IMR-90 (cell line): ENCODE data around the gene PCBP4. TPM values are rescaled to one million over a fixed set of nuclear protein-coding genes. Genes with fewer than 3 reads are reported as not detected.

Experiments
- ATAC-seq: fragments of 200-7000 bp; cut with Tn5 transposase; 2 replicates; pipeline ENCODE4 v1.9.1; 2020; ENCODE audit warnings: low read depth, mild to moderate bottlenecking, moderate library complexity
- BruUV-seq: library from RNA; stranded (reverse); fragments of 400-500 nt; replicated peaks from 2 replicates; lab custom pipeline; 2021; lab: Mats Ljungman, UMichigan
- CTCF ChIA-PET: fragments of 300-600 bp; formaldehyde crosslinking; extraction: SDS; loops from one replicate; lab custom pipeline; 2021; ENCODE audit warnings: antibody characterized with exemption; lab: Yijun Ruan, JAX
- POLR2A ChIA-PET: fragments of 300-600 bp; sonication (Branson Sonifier 250); formaldehyde crosslinking; loops from one replicate; lab custom pipeline; 2022; ENCODE audit warnings: antibody characterized with exemption; ENCODE audit not compliant: unreplicated experiment; lab: Charles Lee
- DNase-seq: peaks from one replicate; pipeline ENCODE4 v3.0.0; 2013
- H2AFZ ChIP-seq: replicated peaks from 2 replicates; pipeline ENCODE3; 2013; ENCODE audit warnings: low read length, mild to moderate bottlenecking; ENCODE audit not compliant: poor library complexity
- H2AK5ac ChIP-seq: 2 replicates; pipeline ENCODE4 v1.6.1; 2013; ENCODE audit warnings: low read depth, low read length, inconsistent platforms
- H2AK9ac ChIP-seq: replicated peaks from 2 replicates; pipeline ENCODE3; 2013; ENCODE audit warnings: mild to moderate bottlenecking, low read depth, low read length, moderate library complexity; ENCODE audit not compliant: poor library complexity
- H2BK120ac ChIP-seq: 2 replicates; pipeline ENCODE4 v1.6.1; 2013; ENCODE audit warnings: low read depth, low read length, inconsistent platforms
- H2BK15ac ChIP-seq: 3 replicates; pipeline ENCODE4 v1.6.1; 2013; ENCODE audit warnings: low read depth, low read length, inconsistent platforms
- H2BK20ac ChIP-seq: 2 replicates; pipeline ENCODE4 v1.6.1; 2013; ENCODE audit warnings: low read depth, mild to moderate bottlenecking, inconsistent platforms, low read length, moderate library complexity
- H2BK5ac ChIP-seq: 2 replicates; pipeline ENCODE4 v1.6.1; 2013; ENCODE audit warnings: mild to moderate bottlenecking, low read depth, low read length, inconsistent platforms; ENCODE audit not compliant: poor library complexity, severe bottlenecking
- H3K14ac ChIP-seq: replicated peaks from 2 replicates; pipeline ENCODE4 v1.6.1; 2013; ENCODE audit warnings: low read depth, low read length, inconsistent platforms
- H3K18ac ChIP-seq: 2 replicates; pipeline ENCODE4 v1.6.1; 2013; ENCODE audit warnings: low read depth, low read length, control low read depth
- H3K23ac ChIP-seq: 2 replicates; pipeline ENCODE4 v1.6.1; 2013; ENCODE audit warnings: low read depth, low read length, inconsistent platforms
- H3K27ac ChIP-seq: 2 replicates; pipeline ENCODE4 v1.5.1; 2013; ENCODE audit warnings: mild to moderate bottlenecking, control low read depth, low read length; ENCODE audit not compliant: insufficient read depth
- H3K27me3 ChIP-seq: 2 replicates; pipeline ENCODE4 v1.6.1; 2013; ENCODE audit warnings: low read length; ENCODE audit not compliant: control insufficient read depth, insufficient read depth
- H3K36me3 ChIP-seq: 2 replicates; pipeline ENCODE4 v1.6.1; 2013; ENCODE audit warnings: low read length, mixed read lengths; ENCODE audit not compliant: control insufficient read depth, insufficient read depth
- H3K4ac ChIP-seq: 2 replicates; pipeline ENCODE4 v1.6.1; 2013; ENCODE audit warnings: low read depth, low read length, inconsistent platforms
- H3K4me1 ChIP-seq: 2 replicates; pipeline ENCODE4 v1.6.1; 2013; ENCODE audit warnings: low read length, mixed read lengths; ENCODE audit not compliant: control insufficient read depth, insufficient read depth
- H3K4me2 ChIP-seq: 2 replicates; pipeline ENCODE4 v1.6.1; 2013; ENCODE audit warnings: low read depth, mild to moderate bottlenecking, control low read depth, low read length, moderate library complexity
- H3K4me3 ChIP-seq: 2 replicates; pipeline ENCODE4 v1.5.1; 2013; ENCODE audit warnings: low read depth, mild to moderate bottlenecking, control low read depth, low read length, moderate library complexity; ENCODE audit not compliant: insufficient read depth
- H3K56ac ChIP-seq: 2 replicates; pipeline ENCODE4 v1.6.1; 2013; ENCODE audit warnings: low read length, inconsistent platforms; ENCODE audit not compliant: insufficient read depth; ENCODE audit errors: extremely low read depth
- H3K79me1 ChIP-seq, 2 experiments: 2 replicates each; pipeline ENCODE4 v1.6.1; 2013; ENCODE audit warnings: low read length in 2 of 2, inconsistent platforms in 1 of 2, low read depth in 1 of 2
- H3K9ac ChIP-seq: 2 replicates; pipeline ENCODE4 v1.6.1; 2013; ENCODE audit warnings: low read depth, low read length, control low read depth
- H3K9me1 ChIP-seq: 2 replicates; pipeline ENCODE4 v1.6.1; 2013; ENCODE audit warnings: low read length, inconsistent platforms; ENCODE audit not compliant: insufficient read depth
- H3K9me3 ChIP-seq: 2 replicates; pipeline ENCODE4 v1.6.1; 2013; ENCODE audit warnings: low read length; ENCODE audit not compliant: control insufficient read depth, insufficient read depth
- H4K20me1 ChIP-seq: 2 replicates; pipeline ENCODE4 v1.6.1; 2013; ENCODE audit warnings: low read length, inconsistent platforms; ENCODE audit not compliant: insufficient read depth
- H4K5ac ChIP-seq: 2 replicates; pipeline ENCODE4 v1.6.1; 2013; ENCODE audit warnings: mild to moderate bottlenecking, low read depth, low read length, control low read depth
- H4K8ac ChIP-seq, 2 experiments: 2 replicates each; pipeline ENCODE4 v1.6.1; 2013; ENCODE audit warnings: low read depth in 2 of 2, low read length in 2 of 2, control low read depth in 1 of 2, inconsistent platforms in 1 of 2
- H4K91ac ChIP-seq: 2 replicates; pipeline ENCODE4 v1.6.1; 2013; ENCODE audit warnings: low read depth, low read length, inconsistent platforms; ENCODE audit not compliant: insufficient read depth
- MXI1 ChIP-seq: IDR thresholded peaks from 2 replicates; pipeline ENCODE4 v1.6.1; 2012; ENCODE audit warnings: low read depth, mild to moderate bottlenecking, low read length, moderate library complexity, borderline replicate concordance
- RAD21 ChIP-seq: IDR thresholded peaks from 2 replicates; pipeline ENCODE4 v1.6.1; 2012; ENCODE audit warnings: low read length, improper control_type of control experiment
- RCOR1 ChIP-seq: IDR thresholded peaks from 2 replicates; pipeline ENCODE4 v1.6.1; 2012; ENCODE audit warnings: mild to moderate bottlenecking, low read length, improper control_type of control experiment; ENCODE audit not compliant: insufficient replicate concordance
- RFX5 ChIP-seq: IDR thresholded peaks from 2 replicates; pipeline ENCODE4 v1.8.0; 2012; ENCODE audit warnings: low read depth, mild to moderate bottlenecking, low read length, moderate library complexity
- SMC3 ChIP-seq: fragments of 150-350 bp; IDR thresholded peaks from 2 replicates; pipeline ENCODE4 v1.6.1; 2016; ENCODE audit warnings: low read depth, mild to moderate bottlenecking, antibody characterized with exemption, low read length, moderate library complexity
- WGBS, 2 experiments: methylation state at CpG; one replicate each; pipeline versions ENCODE4 v1.1.5 to v1.1.7; 2013; ENCODE audit warnings: missing lambda C conversion rate in 2 of 2; ENCODE audit not compliant: insufficient read length in 1 of 2; ENCODE audit errors: extremely low coverage in 2 of 2; 5-methylcytosine and 5-hydroxymethylcytosine counted together
- dilution Hi-C: fragments of 300-500 bp; cut with HindIII; formaldehyde crosslinking; loops from one replicate; pipeline ENCODE4 v1.14.3; 2018; ENCODE audit warnings: low sequenced_read_pairs; ENCODE audit not compliant: unreplicated experiment
- in situ Hi-C: fragments of 300-500 bp; cut with MboI; formaldehyde crosslinking; loops from 3 replicates; pipeline ENCODE4 v1.14.3; 2019; ENCODE audit warnings: low sequenced_read_pairs, inconsistent platforms, mixed read lengths
- intact Hi-C: fragments of 100-400 bp; cut with micrococcal nuclease; formaldehyde crosslinking; loops from 2 replicates; pipeline ENCODE4 v1.10.0; 2022
- polyA plus RNA-seq, 3 experiments: library from polyadenylated mRNA; depleted of rRNA; stranded (reverse); fragments of >200 nt; gene quantifications; 2 replicates each; pipeline ENCODE4 v1.2.3, GENCODE V29; 2012; ENCODE audit warnings: low replicate concordance in 1 of 3
- total RNA-seq: library from RNA; depleted of rRNA; stranded (reverse); fragments of >200 nt; gene quantifications from 2 replicates; pipeline ENCODE4 v1.2.3, GENCODE V29; 2012
- TF ChIP-seq, protein P1 (sequence below): fragments of 150-350 bp; IDR thresholded peaks from 2 replicates; pipeline ENCODE4 v1.6.1; 2016; ENCODE audit warnings: low read depth, mild to moderate bottlenecking, low read length, moderate library complexity, borderline replicate concordance
- TF ChIP-seq, protein P2 (sequence below): fragments of 150-350 bp; IDR thresholded peaks from 2 replicates; pipeline ENCODE4 v1.6.1; 2017; ENCODE audit warnings: mild to moderate bottlenecking, antibody characterized with exemption, low read length, low read depth

PCBP4 gene
- total and polyA plus RNA-seq, 2 of the 4 experiments (the other 2 are of a cell fraction), result 70.8 to 110 TPM

DNA sequence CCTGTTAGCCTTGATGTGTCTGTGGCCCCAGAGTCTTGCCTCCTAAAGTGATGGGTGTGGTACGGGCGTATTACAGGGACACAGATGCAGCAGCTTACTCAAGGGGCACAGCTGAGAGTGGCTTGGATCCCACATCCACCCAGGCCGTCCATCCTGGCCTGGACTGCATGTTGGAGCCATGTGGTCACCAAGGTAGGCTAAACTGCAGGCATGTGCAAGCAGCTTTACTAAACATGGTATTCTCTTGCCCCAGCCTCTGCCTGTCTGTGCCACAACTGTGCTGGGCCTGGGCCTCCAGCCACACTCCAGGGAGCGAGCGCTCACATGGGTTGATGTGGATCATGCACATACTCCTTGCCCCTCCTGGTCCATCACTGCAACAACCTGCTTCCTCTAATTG is 18.1 kb downstream of the PCBP4 start:
- Histone ChIP-seq H4K5ac (no peak overlapping the region), H2BK15ac (no peak overlapping the region), H2AK5ac (no peak overlapping the region), H3K4me1 (peaks cover 9% of the 10 kb centered on the region), H3K4me2 (no peak overlapping the region), H3K36me3 (peaks cover 2% of the 10 kb centered on the region; the same call in 1 of the 2 replicates), H2BK120ac (no peak overlapping the region), H3K9me3 (no peaks in the 10 kb centered on the region), H3K4me3 (no peak overlapping the region), H2AFZ (no peak overlapping the region), H2BK5ac (no peak overlapping the region), H3K14ac (no peak overlapping the region), H3K18ac (no peak overlapping the region), H3K27me3 (no peaks in the 10 kb centered on the region), H3K4ac (no peak overlapping the region), H3K56ac (no peak overlapping the region), H3K27ac (no peak overlapping the region), H2AK9ac (no peak overlapping the region), H2BK20ac (no peak overlapping the region), H3K79me1 (no peaks in the 10 kb centered on the region), H3K23ac (no peak overlapping the region), H3K9ac (no peak overlapping the region), H3K9me1 (peaks cover 6% of the 10 kb centered on the region; the same call in 1 of the 2 replicates), H4K8ac (no peak overlapping the region), H4K20me1 (no peaks in the 10 kb centered on the region), H4K91ac (no peak overlapping the region)
- POLR2A ChIA-PET, result no interaction called here
- no TSS peak for BruUV-seq
- CTCF ChIA-PET, result no interaction called here
- dilution Hi-C loops, result no loop called here
- intact Hi-C loops, result no loop called here
- in situ Hi-C loops, result loop anchor here (25.0 kb wide), 1 partner anchor 562 kb away; the partner anchor contains the start of genes MANF and RBM15B
- DNase-seq (no peak), ATAC-seq (no peak)
- TF ChIP-seq, protein P1, sequence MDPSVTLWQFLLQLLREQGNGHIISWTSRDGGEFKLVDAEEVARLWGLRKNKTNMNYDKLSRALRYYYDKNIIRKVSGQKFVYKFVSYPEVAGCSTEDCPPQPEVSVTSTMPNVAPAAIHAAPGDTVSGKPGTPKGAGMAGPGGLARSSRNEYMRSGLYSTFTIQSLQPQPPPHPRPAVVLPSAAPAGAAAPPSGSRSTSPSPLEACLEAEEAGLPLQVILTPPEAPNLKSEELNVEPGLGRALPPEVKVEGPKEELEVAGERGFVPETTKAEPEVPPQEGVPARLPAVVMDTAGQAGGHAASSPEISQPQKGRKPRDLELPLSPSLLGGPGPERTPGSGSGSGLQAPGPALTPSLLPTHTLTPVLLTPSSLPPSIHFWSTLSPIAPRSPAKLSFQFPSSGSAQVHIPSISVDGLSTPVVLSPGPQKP, result no peak
- no peak for TF ChIP-seq RFX5
- TF ChIP-seq RAD21, result no peak
- TF ChIP-seq, protein P2, sequence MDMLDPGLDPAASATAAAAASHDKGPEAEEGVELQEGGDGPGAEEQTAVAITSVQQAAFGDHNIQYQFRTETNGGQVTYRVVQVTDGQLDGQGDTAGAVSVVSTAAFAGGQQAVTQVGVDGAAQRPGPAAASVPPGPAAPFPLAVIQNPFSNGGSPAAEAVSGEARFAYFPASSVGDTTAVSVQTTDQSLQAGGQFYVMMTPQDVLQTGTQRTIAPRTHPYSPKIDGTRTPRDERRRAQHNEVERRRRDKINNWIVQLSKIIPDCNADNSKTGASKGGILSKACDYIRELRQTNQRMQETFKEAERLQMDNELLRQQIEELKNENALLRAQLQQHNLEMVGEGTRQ, result no peak
- TF ChIP-seq RCOR1, result no peak
- TF ChIP-seq MXI1, result no peak
- no peak for TF ChIP-seq SMC3
- WGBS, 2 experiments, result 100% methylated on average over 3 of the region's 5 CpGs; no CpG with 5 or more reads in 1 of the 2 experiments
